NB4 (cell line): Measurements from ENCODE around the gene CD163.

Experiments used
- DNase-seq: peaks from one replicate; pipeline ENCODE4 v3.0.0; 2010; ENCODE audit warnings: low read depth
- H3K4me3 ChIP-seq: one replicate; pipeline ENCODE4 v1.5.1; 2011; ENCODE audit warnings: mild to moderate bottlenecking, low read depth, low read length, moderate library complexity
- MYC ChIP-seq: IDR thresholded peaks from 2 replicates; pipeline ENCODE4 v1.6.1; 2011; ENCODE audit warnings: low read depth, low read length
- POLR2A ChIP-seq: IDR thresholded peaks from 2 replicates; pipeline ENCODE4 v1.6.1; 2011; ENCODE audit warnings: mild to moderate bottlenecking; ENCODE audit not compliant: insufficient read length; ENCODE audit errors: extremely low read depth
- TF ChIP-seq, protein P1 (sequence below): IDR thresholded peaks from one replicate; pipeline ENCODE4 v1.5.1; 2012; ENCODE audit warnings: low read depth, low read length
- TF ChIP-seq, protein P2 (sequence below): IDR thresholded peaks from 2 replicates; pipeline ENCODE4 v1.6.1; 2011; ENCODE audit warnings: low read depth, low read length

CD163 gene

DNA sequence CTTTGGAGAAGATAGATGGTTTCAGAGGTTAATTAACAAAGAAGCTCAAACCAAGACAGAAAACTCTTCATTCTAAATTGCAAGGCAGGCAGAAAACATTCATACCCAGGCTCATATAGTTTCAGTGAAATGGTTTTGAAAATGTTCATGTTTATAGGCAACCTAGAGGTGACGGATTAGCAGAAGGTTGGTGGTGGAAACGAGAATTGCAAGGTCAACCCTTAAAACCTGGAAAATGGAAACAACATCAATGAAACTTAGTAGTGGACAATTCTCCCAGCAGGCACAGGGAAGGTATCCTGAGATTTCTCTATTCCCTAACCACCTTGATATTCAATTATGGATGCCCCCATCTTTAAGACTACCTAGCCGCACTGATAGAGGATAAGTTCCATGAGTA, 965 bp downstream of the CD163 start:
- TF ChIP-seq, protein P1, sequence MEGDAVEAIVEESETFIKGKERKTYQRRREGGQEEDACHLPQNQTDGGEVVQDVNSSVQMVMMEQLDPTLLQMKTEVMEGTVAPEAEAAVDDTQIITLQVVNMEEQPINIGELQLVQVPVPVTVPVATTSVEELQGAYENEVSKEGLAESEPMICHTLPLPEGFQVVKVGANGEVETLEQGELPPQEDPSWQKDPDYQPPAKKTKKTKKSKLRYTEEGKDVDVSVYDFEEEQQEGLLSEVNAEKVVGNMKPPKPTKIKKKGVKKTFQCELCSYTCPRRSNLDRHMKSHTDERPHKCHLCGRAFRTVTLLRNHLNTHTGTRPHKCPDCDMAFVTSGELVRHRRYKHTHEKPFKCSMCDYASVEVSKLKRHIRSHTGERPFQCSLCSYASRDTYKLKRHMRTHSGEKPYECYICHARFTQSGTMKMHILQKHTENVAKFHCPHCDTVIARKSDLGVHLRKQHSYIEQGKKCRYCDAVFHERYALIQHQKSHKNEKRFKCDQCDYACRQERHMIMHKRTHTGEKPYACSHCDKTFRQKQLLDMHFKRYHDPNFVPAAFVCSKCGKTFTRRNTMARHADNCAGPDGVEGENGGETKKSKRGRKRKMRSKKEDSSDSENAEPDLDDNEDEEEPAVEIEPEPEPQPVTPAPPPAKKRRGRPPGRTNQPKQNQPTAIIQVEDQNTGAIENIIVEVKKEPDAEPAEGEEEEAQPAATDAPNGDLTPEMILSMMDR = no peak
- TF ChIP-seq, protein P2, sequence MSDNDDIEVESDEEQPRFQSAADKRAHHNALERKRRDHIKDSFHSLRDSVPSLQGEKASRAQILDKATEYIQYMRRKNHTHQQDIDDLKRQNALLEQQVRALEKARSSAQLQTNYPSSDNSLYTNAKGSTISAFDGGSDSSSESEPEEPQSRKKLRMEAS = no peak
- DNase-seq = no peak
- no peak overlapping the region for H3K4me3 ChIP-seq

DNA sequence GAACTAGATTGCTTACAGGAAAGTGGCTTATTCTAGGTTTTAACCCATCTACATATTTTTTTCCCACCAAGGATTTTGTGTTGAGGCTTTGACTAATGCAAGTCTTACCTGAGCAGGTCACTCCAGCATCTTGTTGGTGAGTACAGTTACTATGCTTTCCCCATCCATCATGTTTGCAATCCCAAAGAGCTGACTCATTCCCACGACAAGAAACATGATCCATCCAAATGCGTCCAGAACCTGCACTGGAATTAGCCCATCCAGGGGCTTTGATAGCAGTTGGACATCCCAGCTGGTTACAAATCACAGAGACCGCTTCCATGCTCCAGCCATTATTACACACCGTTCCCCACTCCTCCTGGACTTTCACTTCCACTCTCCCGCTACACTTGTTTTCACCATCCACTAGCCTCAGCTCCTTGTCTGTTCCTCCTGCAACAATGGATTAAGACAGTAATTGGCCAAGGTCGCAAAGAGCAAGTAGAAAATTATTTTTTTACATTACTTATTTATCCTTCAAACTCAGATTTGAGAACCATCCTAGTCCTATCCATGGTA, 2.5 kb downstream of the CD163 start:
- DNase-seq = no peak
- TF ChIP-seq, protein P2 = no peak
- no peak for TF ChIP-seq MYC
- TF ChIP-seq, protein P1 = no peak
- TF ChIP-seq POLR2A = no peak
- no peak overlapping the region for H3K4me3 ChIP-seq

DNA sequence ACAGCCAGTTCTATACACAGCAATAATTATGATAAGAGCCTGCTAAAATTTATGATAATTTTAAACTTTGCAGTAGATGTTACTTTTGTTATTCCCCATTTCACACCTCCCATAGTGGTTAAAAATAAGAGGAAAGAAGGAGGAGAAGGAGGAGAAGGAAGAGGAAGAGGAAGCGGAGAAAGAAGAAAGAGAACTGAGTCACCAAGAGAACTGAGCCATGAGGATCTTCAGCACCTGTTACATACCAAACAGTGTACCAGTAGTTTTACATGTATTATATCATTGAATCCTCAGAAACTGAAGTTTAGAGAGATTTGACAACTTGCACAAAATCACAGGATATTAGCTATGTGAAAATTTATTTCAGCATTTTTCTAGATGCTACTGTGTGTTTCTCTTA, 3.9 kb downstream of the CD163 start:
- TF ChIP-seq MYC = no peak
- TF ChIP-seq, protein P2 = no peak
- no peak overlapping the region for H3K4me3 ChIP-seq
- no peak for DNase-seq

DNA sequence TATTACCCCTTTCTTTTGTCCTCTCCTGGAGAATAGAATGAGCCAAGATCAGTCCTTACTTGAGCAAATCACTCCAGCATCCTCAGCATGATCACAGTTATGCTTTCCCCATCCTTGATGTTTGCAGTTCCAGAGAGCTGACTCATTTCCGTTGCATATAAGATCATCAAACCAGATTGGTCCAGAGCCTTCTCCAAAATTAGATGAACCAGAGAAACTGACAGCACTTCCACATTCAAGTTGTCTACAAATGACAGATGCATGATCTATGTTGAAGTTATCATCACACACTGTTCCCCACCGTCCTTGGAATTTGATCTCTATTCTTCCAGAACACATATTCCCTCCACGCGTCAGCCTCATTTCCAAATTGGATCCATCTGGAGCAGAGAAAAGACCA, 4.8 kb downstream of the CD163 start:
- H3K4me3 ChIP-seq = no peak overlapping the region
- peak; percentile 33 for DNase-seq
- TF ChIP-seq POLR2A = no peak

DNA sequence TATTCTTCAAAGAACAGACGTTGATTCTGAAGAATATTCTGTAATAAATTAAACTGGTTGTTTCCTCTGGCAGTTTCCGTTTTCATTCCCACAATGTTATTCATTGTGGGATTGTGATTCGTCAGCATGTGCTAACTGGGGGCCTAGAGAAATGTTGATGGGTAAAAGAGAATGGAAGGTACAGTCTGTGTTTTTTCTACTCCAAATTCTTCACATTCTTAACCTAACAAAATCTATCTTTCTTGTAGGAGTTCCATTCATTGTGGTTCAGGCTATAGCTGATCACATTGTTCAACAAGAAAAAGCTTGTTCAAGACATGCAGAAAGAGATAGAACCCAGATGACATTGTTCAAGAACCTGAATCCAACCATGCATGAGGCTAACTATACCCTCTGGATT, 5.9 kb downstream of the CD163 start:
- H3K4me3 ChIP-seq = no peak overlapping the region
- DNase-seq = no peak
- TF ChIP-seq, protein P2 = no peak
- TF ChIP-seq, protein P1 = no peak
- no peak for TF ChIP-seq POLR2A
- no peak for TF ChIP-seq MYC

DNA sequence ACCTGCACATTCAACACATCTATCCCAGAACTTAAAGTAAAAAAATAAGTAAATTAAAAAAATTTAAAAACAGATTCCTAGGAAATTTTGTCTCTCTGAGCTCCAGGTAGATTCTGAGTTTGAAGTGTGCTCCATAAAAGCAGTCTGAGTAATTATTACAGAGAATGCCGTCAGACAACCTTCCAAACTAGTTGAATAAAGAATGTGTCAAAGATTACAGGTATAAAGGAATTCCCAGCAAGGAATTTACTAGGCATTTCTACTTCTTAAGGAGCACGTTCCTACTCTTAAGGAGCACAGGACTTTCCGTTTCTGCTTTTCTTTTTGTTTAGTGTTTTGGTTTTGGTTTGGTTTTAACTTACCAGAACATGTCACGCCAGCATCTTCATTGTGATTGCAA, 7.1 kb downstream of the CD163 start:
- H3K4me3 ChIP-seq = no peak overlapping the region
- TF ChIP-seq POLR2A = no peak
- no peak for TF ChIP-seq MYC
- no peak for DNase-seq

DNA sequence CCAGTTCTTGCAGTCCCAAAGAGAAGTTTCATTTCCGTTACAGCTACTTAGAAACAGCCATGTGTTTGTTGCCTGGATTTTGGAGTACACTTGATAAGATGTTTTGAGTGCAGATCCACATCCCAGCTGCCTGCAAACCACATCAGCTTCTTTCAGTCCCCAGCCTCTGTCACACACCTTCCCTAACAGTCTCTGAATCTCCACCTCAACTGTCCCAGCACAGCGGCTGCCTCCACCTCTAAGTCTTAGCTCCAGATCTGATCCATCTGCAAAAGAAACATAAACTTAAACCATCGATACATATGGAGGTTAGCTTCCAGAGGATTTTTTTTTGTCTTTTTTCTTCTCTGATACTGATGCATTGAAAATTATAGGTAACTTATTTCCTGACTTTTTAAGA, 8.4 kb downstream of the CD163 start:
- no peak overlapping the region for H3K4me3 ChIP-seq
- DNase-seq = no peak
- TF ChIP-seq POLR2A = no peak
- TF ChIP-seq, protein P1 = no peak
